Stromal cell of bone marrow (primary cell): Measurements from ENCODE around the gene GCC1.

Source experiments
- DNase-seq: peaks from one replicate; pipeline ENCODE4 v3.0.0-alpha.2; 2012; ENCODE audit warnings: low read depth

GCC1 gene

GRCh38 chr7:127536741-127537140 is 48.7 kb downstream of the GCC1 start:
- DNase-seq = no peak

GRCh38 chr7:127536394-127536691 is 49.1 kb downstream of the GCC1 start:
- DNase-seq = no peak

GRCh38 chr7:127535546-127536393 is 49.6 kb downstream of the GCC1 start:
- DNase-seq = no peak

GRCh38 chr7:127534636-127535035 is 50.8 kb downstream of the GCC1 start:
- no peak for DNase-seq

- no peak for DNase-seq
These were observed 52.7 kb downstream of the GCC1 start for GRCh38 chr7:127532736-127533135.

- DNase-seq = no peak
These were observed 53.2 kb downstream of the GCC1 start for GRCh38 chr7:127532151-127532550.
